ENCODE data around the gene HCLS1.
"Not testable (repeated sequence)": the region's sequence is repeated elsewhere in the genome, so short reads cannot be mapped to it uniquely, and the experiment has no call there.

The HCLS1 gene

GRCh38 chr3:121595765-121596406 is 64.8 kb downstream of the HCLS1 start:
- no peak for DNase-seq (ENCODE audit: low read depth)

GRCh38 chr3:121594850-121595249 is 65.9 kb downstream of the HCLS1 start:
- DNase-seq (ENCODE audit: low read depth): no peak

DNA sequence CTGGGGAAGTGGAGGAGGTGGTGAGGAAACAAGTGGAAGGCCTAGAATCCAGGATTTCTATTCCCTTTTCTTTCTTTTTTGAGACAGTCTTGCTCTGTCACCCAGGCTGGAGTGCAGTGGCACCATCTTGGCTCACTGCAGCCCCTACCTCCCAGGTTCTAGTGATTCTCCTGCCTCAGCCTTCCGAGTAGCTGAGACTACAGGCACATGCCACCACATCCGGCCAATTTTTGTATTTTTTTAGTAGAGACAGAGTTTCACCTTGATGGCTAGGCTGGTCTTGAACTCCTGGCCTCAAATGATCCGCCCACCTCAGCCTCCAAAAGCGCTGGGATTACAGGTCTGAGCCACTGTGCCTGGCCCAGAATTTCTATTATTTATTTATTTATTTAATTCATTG is 66.9 kb downstream of the HCLS1 start:
- not testable (repeated sequence) for DNase-seq (ENCODE audit: low read depth)

- DNase-seq (ENCODE audit: low read depth): no peak
Observed at GRCh38 chr3:121592856-121593702, 67.6 kb downstream of the HCLS1 start, which contains the start of gene FBXO40. Gene FBXO40, plus strand, starts transcription at chr3:121593379. Its CDS starts 27,197 bp downstream, at chr3:121620576.

GRCh38 chr3:121584418-121584817 is 76.3 kb downstream of the HCLS1 start:
- no peak for DNase-seq (ENCODE audit: low read depth)

DNA sequence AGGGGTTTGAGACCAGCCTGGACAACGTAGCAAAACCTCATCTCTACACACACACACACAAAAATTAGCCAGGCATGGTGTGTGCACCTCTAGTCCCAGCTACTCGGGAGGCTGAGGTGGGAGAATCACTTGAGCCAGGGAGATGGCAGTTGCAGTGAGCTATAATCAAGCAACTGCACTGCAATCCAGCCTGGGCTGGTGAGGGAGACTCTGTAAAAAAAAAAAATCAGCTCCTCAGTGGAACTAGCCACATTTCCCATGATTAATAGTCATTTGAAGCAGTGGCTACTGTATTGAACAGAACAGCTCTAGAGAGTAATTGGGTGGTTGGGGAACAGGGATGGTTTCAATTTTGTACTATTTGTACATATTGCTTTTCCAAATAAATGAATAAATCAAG is 79.0 kb downstream of the HCLS1 start:
- no peak for DNase-seq (ENCODE audit: low read depth)
